H1 (cell line): ENCODE results near the gene PHACTR1. TPM values are rescaled to one million over a fixed set of nuclear protein-coding genes. Genes with fewer than 3 reads are reported as not detected.

ENCODE experiments used
- CTBP2 ChIP-seq: IDR thresholded peaks from 2 replicates; pipeline ENCODE4 v1.7.0; 2011; ENCODE audit warnings: borderline replicate concordance, mild to moderate bottlenecking, moderate library complexity, mixed read lengths, low read length; ENCODE audit not compliant: insufficient read depth, insufficient read length
- EGR1 ChIP-seq: IDR thresholded peaks from 2 replicates; pipeline ENCODE4 v1.6.1; 2011; ENCODE audit warnings: low read depth, low read length, borderline replicate concordance
- HDAC2 ChIP-seq, 2 experiments: fragments of 300-600 bp in 1 of 2; sonication (generic) in 1 of 2; IDR thresholded peaks; 2 replicates each; pipeline ENCODE4 v1.6.1; 2011 to 2012; ENCODE audit warnings: low read depth in 2 of 2, low read length in 2 of 2, mild to moderate bottlenecking in 2 of 2, moderate library complexity in 2 of 2, borderline replicate concordance in 1 of 2, inconsistent platforms in 1 of 2
- KDM1A ChIP-seq: fragments of 200-600, 300-600 bp; sonication (generic); IDR thresholded peaks from 2 replicates; pipeline ENCODE4 v1.7.1; 2016; ENCODE audit warnings: mild to moderate bottlenecking, low read length, borderline replicate concordance
- SP4 ChIP-seq: IDR thresholded peaks from 2 replicates; pipeline ENCODE4 v1.6.1; 2012; ENCODE audit warnings: low read length, inconsistent platforms
- polyA plus RNA-seq, 7 experiments: library from polyadenylated mRNA; depleted of rRNA in 3 of 7; stranded (reverse) in 5 of 7; unstranded in 2 of 7; fragments of >200 nt in 5 of 7; fragments of 200-250 nt in 2 of 7; gene quantifications; 1 replicate in 5 of 7; 2 replicates in 1 of 7; 4 replicates in 1 of 7; pipeline versions ENCODE4 v1.2.1 to v1.2.3, GENCODE V29; 2011 to 2013; ENCODE audit warnings: missing spikeins in 2 of 7, mixed read lengths in 2 of 7
- total RNA-seq: library from RNA; stranded (reverse); fragmentation: NEBNext Ultra II Directional; extraction: Animal tissue kit (Norgen Biotek cat#: 25700); gene quantifications from 2 replicates; pipeline ENCODE4 v1.2.1, GENCODE V29; 2021
- TF ChIP-seq, protein P1 (sequence below), 3 experiments: IDR thresholded peaks; 1 replicate in 2 of 3; 2 replicates in 1 of 3; pipeline versions ENCODE4 v1.5.1 to v1.6.1; 2011; ENCODE audit warnings: low read length in 3 of 3, mild to moderate bottlenecking in 3 of 3, inconsistent platforms in 2 of 3, low read depth in 1 of 3, moderate library complexity in 1 of 3; ENCODE audit not compliant: insufficient read depth in 1 of 3; ENCODE audit errors: control extremely low read depth in 1 of 3
- TF ChIP-seq, protein P2 (sequence below): IDR thresholded peaks from 2 replicates; pipeline ENCODE4 v1.6.1; 2012; ENCODE audit warnings: inconsistent platforms

The PHACTR1 gene
- total and polyA plus RNA-seq, 2 of the 8 experiments (the other 6 are each of a cell fraction or from before 2014, with no cell fraction given): 3.9 to 17.1 TPM

DNA sequence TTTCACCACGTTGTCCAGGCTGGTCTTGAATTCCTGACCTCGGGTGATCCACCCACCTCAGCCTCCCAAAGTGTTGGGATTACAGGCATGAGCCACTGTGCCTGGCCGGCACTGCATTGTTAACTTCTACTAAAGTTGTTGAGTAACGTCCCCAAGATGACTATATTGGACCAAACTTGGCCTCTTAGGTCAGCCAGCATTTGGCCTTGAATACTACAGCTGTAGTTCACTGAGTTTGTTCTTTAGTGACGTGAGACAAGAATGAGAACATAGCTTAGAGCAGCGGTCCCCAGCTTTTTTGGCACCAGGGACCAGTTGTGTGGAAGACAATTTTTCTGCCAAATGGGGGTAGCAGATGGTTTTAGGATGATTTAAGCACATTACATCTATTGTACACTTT is 374.6 kb downstream of the PHACTR1 start (continued):
- TF ChIP-seq, protein P1, sequence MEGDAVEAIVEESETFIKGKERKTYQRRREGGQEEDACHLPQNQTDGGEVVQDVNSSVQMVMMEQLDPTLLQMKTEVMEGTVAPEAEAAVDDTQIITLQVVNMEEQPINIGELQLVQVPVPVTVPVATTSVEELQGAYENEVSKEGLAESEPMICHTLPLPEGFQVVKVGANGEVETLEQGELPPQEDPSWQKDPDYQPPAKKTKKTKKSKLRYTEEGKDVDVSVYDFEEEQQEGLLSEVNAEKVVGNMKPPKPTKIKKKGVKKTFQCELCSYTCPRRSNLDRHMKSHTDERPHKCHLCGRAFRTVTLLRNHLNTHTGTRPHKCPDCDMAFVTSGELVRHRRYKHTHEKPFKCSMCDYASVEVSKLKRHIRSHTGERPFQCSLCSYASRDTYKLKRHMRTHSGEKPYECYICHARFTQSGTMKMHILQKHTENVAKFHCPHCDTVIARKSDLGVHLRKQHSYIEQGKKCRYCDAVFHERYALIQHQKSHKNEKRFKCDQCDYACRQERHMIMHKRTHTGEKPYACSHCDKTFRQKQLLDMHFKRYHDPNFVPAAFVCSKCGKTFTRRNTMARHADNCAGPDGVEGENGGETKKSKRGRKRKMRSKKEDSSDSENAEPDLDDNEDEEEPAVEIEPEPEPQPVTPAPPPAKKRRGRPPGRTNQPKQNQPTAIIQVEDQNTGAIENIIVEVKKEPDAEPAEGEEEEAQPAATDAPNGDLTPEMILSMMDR (IDR thresholded peaks at IDR 0.05; ENCODE audit: control extremely low read depth in 1 of 3, insufficient read depth in 1 of 3, low read depth in 1 of 3, low read length in 3 of 3): no peak
- no peak for TF ChIP-seq CTBP2
- TF ChIP-seq, protein P2, sequence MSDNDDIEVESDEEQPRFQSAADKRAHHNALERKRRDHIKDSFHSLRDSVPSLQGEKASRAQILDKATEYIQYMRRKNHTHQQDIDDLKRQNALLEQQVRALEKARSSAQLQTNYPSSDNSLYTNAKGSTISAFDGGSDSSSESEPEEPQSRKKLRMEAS: no peak
- TF ChIP-seq KDM1A: no peak
- TF ChIP-seq EGR1: no peak
- no peak for TF ChIP-seq SP4
- no peak for TF ChIP-seq HDAC2 (IDR thresholded peaks at IDR 0.05; ENCODE audit: borderline replicate concordance in 1 of 2, low read depth in 2 of 2, low read length in 2 of 2)
